D341Med (cell line): ENCODE data around the gene DOCK11.
"Not testable (repeated sequence)": the region's sequence is repeated elsewhere in the genome, so short reads cannot be mapped to it uniquely, and the experiment has no call there.

Experiments used
- DNase-seq: peaks from one replicate; pipeline ENCODE4 v3.0.0; 2012; ENCODE audit warnings: low spot score

The DOCK11 gene

DNA sequence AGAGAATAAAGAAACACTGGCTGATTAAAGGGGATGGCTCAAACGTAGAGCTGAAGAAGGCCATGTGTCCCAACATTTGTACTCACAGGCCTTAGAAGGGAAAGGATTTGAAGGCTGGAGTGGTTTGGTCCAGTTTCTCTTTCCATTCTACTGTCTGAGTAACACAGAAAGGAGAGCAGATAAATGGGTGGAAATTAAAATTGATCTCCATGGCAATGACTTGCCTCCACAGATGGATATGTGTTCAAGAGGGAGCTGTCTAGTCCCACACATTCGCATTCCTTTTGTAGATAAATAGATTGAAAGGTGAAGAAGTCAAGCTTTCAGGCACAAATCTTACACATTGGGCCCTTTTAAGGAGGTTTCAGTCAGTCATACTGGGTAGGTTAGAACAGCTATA lies 74.6 kb downstream of the DOCK11 start:
- DNase-seq: no peak

- no peak for DNase-seq
These were observed 76.2 kb downstream of the DOCK11 start for GRCh38 chrX:118571836-118572235.

DNA sequence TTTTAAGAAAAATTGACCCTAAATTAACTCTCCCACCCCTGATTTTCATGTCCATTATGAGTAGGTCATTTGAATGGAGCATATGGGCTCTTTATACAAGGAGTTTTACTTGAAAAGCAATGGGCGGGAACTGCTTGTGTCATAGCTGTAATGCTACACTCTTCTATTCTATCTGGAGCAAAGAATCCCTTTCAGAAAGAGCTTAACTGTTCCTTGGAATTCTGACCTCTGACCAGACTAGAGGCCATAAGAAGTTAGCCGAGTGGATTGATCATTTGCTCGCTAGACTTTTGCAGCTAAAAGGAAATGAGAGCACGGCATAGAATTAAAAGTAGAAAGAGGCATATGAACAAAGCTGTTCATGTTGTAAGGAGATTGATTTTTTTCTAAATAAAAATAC lies 79.1 kb downstream of the DOCK11 start:
- no peak for DNase-seq

GRCh38 chrX:118577041-118577440 lies 81.4 kb downstream of the DOCK11 start:
- DNase-seq: no peak

DNA sequence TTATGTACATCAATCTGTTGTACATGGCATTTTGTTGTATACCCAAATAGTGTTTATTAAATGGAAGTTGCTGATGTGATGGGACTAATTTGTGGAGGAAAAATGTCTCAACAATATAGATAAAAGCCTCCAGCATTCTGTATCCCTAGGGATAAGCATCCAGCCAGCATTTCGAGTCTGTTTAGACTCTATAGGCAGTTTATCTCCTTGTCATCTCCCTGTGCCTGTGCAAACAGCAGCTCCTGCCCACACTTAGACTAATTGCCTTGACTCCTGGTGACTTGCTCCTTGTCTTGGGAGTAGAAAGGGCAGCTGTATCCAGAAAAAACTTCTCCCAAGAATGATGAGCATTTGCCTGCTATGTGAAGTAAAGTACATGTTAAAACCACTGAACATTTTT lies 83.8 kb downstream of the DOCK11 start:
- peak; percentile 41 for DNase-seq

DNA sequence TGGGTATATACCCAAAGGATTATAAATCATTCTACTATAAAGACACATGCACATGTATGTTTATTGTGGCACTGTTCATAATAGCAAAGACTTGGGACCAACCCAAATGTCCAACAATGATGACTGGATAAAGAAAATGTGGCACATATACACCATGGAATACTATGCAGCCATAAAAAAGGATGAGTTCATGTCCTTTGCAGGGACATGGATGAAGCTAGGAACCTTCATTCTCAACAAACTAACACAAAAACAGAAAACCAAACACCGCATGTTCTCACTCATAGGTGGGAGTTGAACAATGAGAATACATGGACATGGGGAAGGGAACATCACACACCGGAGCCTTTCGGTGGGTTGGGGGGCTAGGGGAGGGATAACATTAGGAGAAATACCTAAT lies 87.3 kb downstream of the DOCK11 start:
- DNase-seq: not testable (repeated sequence)

DNA sequence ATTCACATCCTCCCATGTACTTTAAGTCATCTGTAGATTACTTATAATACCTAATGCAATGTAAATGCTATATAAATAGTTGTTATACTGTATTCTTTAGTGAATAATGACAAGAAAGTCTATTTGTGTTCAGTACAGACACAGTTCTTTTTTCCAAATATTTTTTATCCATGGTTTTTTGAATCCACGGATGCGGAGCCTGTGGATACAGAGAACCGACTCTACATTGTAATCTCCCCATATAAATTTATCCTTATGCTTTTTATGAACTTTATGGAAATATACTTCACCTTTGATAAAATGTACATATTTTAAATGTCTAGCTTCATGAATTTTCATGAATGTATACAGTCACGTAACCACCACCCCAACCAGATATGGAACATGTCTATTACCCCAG lies 88.2 kb downstream of the DOCK11 start:
- no peak for DNase-seq

DNA sequence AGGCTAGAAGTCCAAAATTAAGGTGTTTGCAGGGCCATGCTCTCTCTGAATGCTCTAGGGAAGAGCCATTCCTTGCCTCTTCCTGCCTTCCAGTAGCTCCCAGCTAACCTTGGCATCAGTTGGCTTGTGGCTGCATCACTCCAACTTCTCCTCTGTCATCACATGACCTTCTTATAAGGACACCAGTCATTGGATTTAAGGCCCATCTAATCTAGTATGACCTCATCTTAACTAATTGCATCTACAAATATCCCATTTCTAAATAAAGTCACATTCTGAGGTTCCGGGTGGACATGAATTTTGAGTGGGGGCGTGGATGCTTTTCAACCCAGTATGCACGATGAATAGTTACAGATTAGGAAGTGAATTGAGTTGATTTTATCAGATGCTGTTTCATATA lies 89.7 kb downstream of the DOCK11 start:
- DNase-seq: no peak

GRCh38 chrX:118586206-118586605 lies 90.6 kb downstream of the DOCK11 start:
- DNase-seq: not testable (repeated sequence)

DNA sequence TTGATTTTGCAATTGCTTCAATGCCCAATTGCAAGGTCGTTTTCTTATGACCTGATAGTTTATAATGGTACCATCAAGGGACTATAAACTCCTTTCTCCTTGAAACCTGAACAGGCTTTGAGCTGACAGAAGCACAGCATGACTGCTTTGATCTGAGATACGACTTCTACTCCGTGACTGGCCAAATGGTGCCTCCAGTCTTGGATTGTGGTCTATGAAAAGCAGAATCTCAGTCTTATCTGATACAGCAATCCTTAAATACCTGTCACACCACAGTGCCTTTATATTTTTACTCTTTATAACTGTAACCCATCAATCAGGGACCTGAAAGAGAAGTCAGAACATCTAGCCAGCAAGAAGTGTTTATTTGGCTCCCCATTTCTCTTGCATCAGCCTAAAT lies 93.1 kb downstream of the DOCK11 start:
- DNase-seq: no peak

DNA sequence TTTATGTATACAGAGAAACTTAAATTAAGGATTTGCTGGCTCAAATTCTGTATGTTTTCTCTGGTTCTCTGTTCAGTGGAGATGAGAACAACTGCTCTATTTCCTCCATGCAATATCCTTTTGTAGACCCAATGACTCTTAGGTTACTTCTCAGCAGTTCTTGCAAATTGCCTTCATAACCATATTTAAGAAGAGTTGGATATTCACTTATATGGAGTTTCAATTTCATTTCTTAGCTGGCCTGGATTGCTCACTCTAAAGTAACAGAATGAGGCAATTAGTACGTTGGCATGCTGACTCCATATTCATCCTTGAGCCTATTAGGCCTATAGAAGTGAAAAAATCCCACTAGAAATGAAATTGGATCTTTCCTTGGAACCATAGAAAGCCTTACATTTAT lies 93.6 kb downstream of the DOCK11 start:
- DNase-seq: no peak

DNA sequence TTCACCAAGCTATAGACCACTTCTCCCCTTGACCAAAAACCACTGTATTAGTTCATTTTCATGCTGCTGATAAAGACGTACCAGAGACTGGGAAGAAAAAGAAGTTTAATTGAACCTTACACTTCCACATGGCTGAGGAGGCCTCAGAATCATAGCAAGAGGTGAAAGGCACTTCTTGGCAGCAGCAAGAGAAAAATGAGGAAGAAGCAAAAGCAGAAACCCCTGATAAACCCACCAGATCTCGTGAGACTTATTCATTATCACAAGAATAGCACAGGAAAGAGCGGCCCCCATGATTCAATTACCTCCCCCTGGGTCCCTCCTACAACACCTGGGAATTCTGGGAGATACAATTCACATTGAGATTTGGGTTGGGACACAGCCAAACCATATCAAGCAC lies 97.8 kb downstream of the DOCK11 start:
- DNase-seq: no peak

GRCh38 chrX:118594697-118595420 lies 99.2 kb downstream of the DOCK11 start:
- no peak for DNase-seq

DNA sequence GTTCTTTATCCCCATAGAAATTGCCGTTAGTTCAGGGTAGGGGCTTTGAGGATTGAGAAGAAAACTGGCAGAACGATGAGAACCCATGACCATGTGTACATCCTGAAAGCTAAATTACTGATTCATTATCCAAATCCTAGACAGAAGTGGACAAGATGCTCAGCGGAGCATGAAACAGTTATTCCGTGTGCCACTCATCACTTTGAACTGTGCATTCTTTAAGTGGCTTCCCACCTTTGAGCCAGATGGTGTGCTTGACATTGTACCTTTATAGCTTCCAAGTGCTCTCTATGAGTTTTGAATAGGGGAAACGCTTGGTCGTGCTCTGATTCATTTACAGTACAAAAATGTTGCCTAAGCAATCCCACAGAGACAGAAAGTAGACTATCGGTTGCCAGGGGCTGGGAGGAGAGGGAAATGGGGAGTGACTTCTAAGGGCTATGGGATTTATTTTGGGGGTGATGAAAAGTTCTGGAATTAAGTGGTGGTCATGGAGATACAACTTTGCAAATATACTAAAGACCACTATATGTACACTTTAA lies 100.0 kb downstream of the DOCK11 start:
- DNase-seq: no peak

- no peak for DNase-seq
These were observed 100.8 kb downstream of the DOCK11 start for GRCh38 chrX:118596390-118596789.

DNA sequence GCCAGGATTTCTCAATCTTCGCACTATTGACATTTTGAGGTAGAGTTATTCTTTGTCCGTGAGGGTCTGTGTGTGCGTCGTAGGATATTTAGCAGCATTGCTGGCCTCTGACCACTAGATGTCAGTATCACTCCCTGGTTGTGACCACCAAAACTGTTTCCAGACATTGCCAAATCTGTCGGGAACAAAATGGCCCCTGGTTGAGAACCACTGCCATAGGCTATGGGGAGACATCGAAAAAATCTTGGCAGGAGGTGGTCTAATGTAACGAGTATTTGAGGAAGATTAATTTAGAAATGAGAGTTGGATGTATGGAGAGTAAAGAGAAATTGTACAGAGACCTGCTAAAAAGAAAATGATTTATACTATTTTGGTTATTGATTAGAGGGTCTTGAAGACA lies 108.4 kb downstream of the DOCK11 start:
- peak; percentile 60 for DNase-seq

DNA sequence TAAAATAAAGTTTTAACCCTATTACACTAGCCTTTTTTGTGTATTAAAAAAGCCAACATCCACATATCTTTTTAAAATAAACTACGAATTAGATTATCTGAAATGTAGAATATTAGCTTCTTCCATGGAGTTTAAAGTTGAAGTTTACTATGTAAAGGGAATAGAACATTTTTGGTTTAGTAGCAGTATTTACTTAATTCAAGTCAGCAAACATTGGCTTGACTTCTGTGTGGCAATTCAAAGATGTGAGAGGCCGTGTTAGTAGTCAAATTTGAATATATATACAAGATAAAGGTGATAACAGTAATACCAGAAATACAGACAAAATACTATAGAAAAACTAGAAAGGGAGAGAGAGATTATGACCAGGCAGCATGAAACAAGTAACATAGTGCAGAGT lies 116.7 kb downstream of the DOCK11 start:
- no peak for DNase-seq

- no peak for DNase-seq
These were observed 118.5 kb downstream of the DOCK11 start for GRCh38 chrX:118614150-118614549.

- DNase-seq: no peak
These were observed 119.5 kb downstream of the DOCK11 start for GRCh38 chrX:118615141-118615540.

- DNase-seq: no peak
These were observed 125.6 kb downstream of the DOCK11 start for GRCh38 chrX:118621081-118621759.

- no peak for DNase-seq
These were observed 127.4 kb downstream of the DOCK11 start for GRCh38 chrX:118623062-118623461.

DNA sequence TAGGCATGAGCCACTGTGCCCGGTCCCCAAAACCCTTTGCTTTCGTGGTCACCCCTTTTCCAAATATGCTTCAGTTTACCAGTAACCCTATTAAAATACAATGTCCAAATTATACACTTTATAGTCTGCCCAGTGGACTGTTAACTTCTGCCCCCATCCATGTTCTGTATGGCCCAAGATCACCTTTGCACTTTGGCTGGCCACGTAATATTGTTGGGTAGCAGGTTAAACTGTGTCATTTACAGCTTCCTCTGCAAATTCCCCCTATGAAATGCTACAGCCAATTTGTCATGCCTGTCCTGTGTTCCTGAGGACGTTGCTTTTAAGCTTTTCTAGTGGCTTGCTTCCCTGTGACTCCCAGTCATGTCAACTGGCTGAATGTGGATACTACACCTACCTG lies 130.7 kb downstream of the DOCK11 start:
- DNase-seq: no peak

- DNase-seq: peak; percentile 25
These were observed 131.6 kb downstream of the DOCK11 start for GRCh38 chrX:118627084-118627758.
